Measurements from ENCODE around the gene SUFU.
"Not testable (repeated sequence)": the region's sequence is repeated elsewhere in the genome, so short reads cannot be mapped to it uniquely, and the experiment has no call there.

SUFU gene

DNA sequence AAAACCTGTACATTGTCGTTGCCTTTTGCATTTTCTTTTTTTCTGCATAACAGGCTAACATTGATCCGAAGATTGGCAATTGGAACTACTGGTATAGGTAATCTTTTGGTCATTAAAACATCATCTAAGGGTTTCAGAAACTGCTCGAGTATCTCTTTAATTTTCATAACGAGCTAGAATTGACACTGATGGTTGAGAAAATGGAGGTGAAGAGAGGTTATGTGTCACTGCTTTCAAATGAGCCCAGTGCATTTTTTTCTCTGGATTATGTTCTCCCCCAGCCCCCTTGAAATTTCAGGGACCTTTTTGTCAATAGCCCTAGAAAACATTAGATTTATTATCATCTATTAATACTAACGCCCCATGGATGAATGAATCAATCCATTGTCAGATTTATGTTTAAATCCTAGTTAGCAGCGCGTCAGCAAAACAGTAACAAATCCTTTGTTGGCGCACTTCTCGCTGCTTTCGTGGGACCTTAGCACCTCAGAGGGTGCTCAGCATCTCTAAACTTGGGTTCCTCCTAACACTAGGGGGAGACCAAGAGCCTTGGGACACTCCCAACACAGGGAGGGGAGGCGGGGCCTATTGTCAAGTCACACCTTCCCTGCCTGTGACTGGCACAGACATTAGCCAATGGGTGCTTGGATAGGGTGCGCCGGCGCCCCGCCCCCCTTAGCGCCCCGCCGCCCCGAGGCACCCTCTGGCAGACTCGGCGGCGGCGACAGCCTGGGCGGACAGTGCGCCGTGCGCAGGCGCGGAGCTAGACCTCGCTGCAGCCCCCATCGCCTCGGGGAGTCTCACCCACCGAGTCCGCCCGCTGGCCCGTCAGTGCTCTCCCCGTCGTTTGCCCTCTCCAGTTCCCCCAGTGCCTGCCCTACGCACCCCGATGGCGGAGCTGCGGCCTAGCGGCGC, at the start of gene SUFU:
SUFU (plus strand) TSS at position 709 of the 915 bp plus-strand sequence; CDS start at position 890, 181 bp downstream.
- TF ChIP-seq, protein P1, sequence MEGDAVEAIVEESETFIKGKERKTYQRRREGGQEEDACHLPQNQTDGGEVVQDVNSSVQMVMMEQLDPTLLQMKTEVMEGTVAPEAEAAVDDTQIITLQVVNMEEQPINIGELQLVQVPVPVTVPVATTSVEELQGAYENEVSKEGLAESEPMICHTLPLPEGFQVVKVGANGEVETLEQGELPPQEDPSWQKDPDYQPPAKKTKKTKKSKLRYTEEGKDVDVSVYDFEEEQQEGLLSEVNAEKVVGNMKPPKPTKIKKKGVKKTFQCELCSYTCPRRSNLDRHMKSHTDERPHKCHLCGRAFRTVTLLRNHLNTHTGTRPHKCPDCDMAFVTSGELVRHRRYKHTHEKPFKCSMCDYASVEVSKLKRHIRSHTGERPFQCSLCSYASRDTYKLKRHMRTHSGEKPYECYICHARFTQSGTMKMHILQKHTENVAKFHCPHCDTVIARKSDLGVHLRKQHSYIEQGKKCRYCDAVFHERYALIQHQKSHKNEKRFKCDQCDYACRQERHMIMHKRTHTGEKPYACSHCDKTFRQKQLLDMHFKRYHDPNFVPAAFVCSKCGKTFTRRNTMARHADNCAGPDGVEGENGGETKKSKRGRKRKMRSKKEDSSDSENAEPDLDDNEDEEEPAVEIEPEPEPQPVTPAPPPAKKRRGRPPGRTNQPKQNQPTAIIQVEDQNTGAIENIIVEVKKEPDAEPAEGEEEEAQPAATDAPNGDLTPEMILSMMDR (IDR thresholded peaks at IDR 0.05; ENCODE audit: insufficient read depth, low read length, poor library complexity, severe bottlenecking) = peak; percentile 88
- peak; percentile 98 for DNase-seq (ENCODE audit: extremely low read depth, insufficient read length)
- Histone ChIP-seq H3K36me3 (ENCODE audit: control insufficient read depth, insufficient read depth, low read length) (no peaks in the 10 kb centered on the region; the same call in 1 of the 2 replicates), H3K4me3 (replicated peaks; ENCODE audit: low read depth, low read length) (peak within 1 kb of the TSS; percentile 87), H3K27me3 (replicated peaks; ENCODE audit: control insufficient read depth, insufficient read depth, low read length) (no peaks in the 10 kb centered on the region)

GRCh38 chr10:102454662-102455487, 48.9 kb upstream of the SUFU start:
- H3K36me3 ChIP-seq (ENCODE audit: control insufficient read depth, insufficient read depth, low read length); H3K27me3 ChIP-seq (replicated peaks; ENCODE audit: control insufficient read depth, insufficient read depth, low read length); DNase-seq (ENCODE audit: extremely low read depth, insufficient read length); H3K4me3 ChIP-seq (replicated peaks; ENCODE audit: low read depth, low read length): not testable (repeated sequence)

GRCh38 chr10:102455893-102456471, 47.8 kb upstream of the SUFU start:
- no peak for DNase-seq (ENCODE audit: extremely low read depth, insufficient read length)
- TF ChIP-seq, protein P1 (IDR thresholded peaks at IDR 0.05; ENCODE audit: insufficient read depth, low read length, poor library complexity, severe bottlenecking) = no peak
- H3K27me3 ChIP-seq (replicated peaks; ENCODE audit: control insufficient read depth, insufficient read depth, low read length) = no peaks in the 10 kb centered on the region
- H3K4me3 ChIP-seq (replicated peaks; ENCODE audit: low read depth, low read length) = no peak overlapping the region
- peaks cover 4% of the 10 kb centered on the region; the same call in 1 of the 2 replicates for H3K36me3 ChIP-seq (ENCODE audit: control insufficient read depth, insufficient read depth, low read length)

- no peak for DNase-seq (ENCODE audit: extremely low read depth, insufficient read length)
- H3K4me3 ChIP-seq (replicated peaks; ENCODE audit: low read depth, low read length) = no peak overlapping the region
- no peaks in the 10 kb centered on the region for H3K27me3 ChIP-seq (replicated peaks; ENCODE audit: control insufficient read depth, insufficient read depth, low read length)
- H3K36me3 ChIP-seq (ENCODE audit: control insufficient read depth, insufficient read depth, low read length) = peaks cover 3% of the 10 kb centered on the region; the same call in 1 of the 2 replicates
- TF ChIP-seq, protein P1 (IDR thresholded peaks at IDR 0.05; ENCODE audit: insufficient read depth, low read length, poor library complexity, severe bottlenecking) = no peak
Measured at GRCh38 chr10:102457591-102458150, 46.1 kb upstream of the SUFU start.

DNA sequence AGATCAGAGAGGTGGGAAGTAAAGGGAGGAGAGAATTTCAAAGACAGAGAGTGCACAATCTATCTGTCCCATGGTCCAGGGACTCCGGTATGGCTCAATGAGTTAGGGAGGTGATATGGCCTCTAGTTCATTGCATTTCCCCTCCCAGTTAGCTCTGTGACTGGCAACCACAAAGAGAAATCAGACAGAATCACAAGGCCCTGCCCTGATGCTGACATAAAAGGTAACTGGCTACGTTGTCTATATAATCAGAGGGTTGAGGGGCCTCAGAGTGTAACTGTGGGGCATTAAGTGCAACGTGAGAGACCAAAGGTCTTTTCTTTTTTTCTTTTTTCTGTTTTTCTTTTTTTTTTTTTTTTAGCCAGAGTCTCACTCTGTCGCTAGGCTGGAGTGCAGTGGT, 45.1 kb upstream of the SUFU start:
- peaks cover 2% of the 10 kb centered on the region; the same call in 1 of the 2 replicates for H3K36me3 ChIP-seq (ENCODE audit: control insufficient read depth, insufficient read depth, low read length)
- TF ChIP-seq, protein P1 (IDR thresholded peaks at IDR 0.05; ENCODE audit: insufficient read depth, low read length, poor library complexity, severe bottlenecking) = no peak
- no peak overlapping the region for H3K4me3 ChIP-seq (replicated peaks; ENCODE audit: low read depth, low read length)
- DNase-seq (ENCODE audit: extremely low read depth, insufficient read length) = no peak
- H3K27me3 ChIP-seq (replicated peaks; ENCODE audit: control insufficient read depth, insufficient read depth, low read length) = no peaks in the 10 kb centered on the region
